NCI-H345 treated with DMSO at 0.1 percent for 48 hours (cell line): ENCODE measurements around the gene MED22.
"Not testable (repeated sequence)": the region's sequence is repeated elsewhere in the genome, so short reads cannot be mapped to it uniquely, and the experiment has no call there.

Experiments used
- DNase-seq: peaks from one replicate; lab custom pipeline; 2025; ENCODE audit not compliant: unreplicated experiment; lab: John Stamatoyannopoulos, UW

Gene MED22

GRCh38 chr9:133347985-133348717 lies at the start of gene MED22, which contains the start of gene RPL7A:
TSS of gene MED22 (minus strand) at chr9:133348131. CDS start at chr9:133346662, 1,469 bp downstream.
TSS of gene RPL7A (plus strand) at chr9:133348218. CDS start at chr9:133348244, 26 bp downstream.
- DNase-seq: peak; percentile 88

- no peak for DNase-seq
Measured at GRCh38 chr9:133397370-133397769, 49.4 kb upstream of the MED22 start.

GRCh38 chr9:133396952-133397351 lies 49.0 kb upstream of the MED22 start:
- DNase-seq: no peak

DNA sequence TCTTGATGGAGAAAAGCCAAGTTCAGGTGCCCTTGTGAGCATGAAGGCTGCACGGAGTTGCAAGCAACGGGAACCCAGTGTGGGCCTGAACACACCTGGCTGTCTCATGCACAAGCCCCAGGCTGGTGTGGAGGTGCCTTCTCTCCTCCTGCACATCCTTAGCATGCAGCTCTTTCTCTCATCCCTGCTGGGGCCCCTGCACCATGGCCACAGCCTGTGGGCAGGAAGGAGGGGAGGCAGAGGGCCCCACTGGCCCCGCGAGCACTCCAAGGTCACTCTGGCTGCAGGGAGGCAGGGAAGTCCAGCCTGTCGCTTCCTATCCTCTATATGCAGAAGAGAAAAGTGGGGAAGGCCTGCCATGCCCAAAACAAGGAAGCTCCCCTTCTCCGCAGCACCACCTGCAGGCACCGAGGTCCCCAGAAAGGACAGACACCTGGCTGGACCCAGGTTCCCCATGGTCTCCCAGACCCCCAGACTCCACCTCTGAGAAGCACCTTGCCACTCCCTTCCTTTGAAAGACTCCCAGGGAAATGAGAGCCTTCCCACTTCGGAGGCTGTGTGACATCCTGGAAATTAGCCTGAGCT lies 46.8 kb upstream of the MED22 start:
- DNase-seq: no peak

- no peak for DNase-seq
Measured at GRCh38 chr9:133393399-133393798, 45.5 kb upstream of the MED22 start.

GRCh38 chr9:133392308-133392707 lies 44.4 kb upstream of the MED22 start:
- DNase-seq: not testable (repeated sequence)

- not testable (repeated sequence) for DNase-seq
Measured at GRCh38 chr9:133391449-133391848, 43.5 kb upstream of the MED22 start.

DNA sequence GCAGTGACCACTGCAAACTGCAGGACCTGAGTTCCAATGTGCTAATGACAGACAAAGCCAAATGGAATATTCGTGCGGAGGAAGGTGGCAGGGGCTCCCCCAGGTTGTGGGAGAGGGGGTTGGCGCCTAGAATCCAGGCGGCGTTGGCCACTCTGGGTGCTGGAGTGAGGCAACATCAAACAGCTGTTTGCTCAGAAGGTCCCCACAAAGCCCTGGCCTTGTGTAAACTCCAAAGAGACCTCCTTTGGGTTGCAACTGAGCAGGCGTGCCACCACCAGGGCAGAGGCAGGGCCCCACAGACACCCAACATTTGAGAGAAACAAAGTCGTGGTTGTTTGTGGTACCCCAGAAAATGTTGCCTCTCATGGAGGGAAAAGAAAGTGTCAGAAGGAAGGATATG lies 42.8 kb upstream of the MED22 start:
- DNase-seq: no peak

GRCh38 chr9:133389562-133389961 lies 41.6 kb upstream of the MED22 start:
- DNase-seq: no peak

DNA sequence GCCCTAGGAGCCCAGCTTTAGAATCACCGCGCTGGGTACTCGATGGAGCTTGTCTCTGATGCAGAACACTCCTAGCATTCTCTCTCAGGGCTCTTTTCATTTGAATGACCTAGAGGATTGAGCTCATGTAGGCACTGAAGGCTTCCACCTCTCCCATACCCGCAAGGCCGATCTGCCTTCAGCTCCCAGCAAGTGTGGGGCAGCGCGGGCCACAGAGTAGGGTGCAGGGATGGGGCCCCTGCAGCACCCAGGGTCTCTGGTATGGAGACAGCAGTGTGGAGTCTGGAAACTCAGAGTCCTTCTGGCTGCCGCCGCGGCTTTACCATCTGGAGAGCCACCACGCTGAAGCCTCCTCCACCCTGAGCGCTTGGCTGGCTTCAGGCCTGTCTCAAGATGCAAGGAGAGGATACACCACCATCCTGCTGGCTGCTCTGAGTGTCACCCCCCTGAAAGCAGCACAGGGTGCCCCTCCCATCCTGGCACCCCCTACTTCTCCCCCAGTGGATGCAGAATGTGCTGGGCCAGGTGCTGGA lies 41.2 kb upstream of the MED22 start:
- no peak for DNase-seq

- DNase-seq: peak; percentile 52
Measured at GRCh38 chr9:133387680-133388079, 39.7 kb upstream of the MED22 start.

GRCh38 chr9:133386338-133386737 lies 38.4 kb upstream of the MED22 start:
- no peak for DNase-seq

DNA sequence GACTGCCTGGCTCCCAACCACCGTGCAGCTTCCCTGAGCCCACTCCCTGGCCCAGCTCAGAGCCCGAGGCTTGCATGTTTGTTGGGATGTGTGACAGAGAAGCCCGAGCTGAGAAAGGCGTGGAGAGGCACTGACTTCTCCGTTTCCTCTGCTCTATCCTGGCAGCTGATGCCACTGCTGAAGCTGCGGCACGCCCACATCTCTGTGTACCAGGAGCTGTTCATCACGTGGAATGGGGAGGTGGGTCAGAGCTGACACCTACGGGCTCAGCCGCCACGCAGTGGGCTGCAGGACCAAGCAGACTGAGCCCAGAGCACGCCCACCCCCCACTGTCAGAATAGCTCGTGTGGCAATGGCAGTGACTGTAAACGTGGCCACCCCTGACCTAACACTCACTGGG lies 37.5 kb upstream of the MED22 start:
- no peak for DNase-seq

DNA sequence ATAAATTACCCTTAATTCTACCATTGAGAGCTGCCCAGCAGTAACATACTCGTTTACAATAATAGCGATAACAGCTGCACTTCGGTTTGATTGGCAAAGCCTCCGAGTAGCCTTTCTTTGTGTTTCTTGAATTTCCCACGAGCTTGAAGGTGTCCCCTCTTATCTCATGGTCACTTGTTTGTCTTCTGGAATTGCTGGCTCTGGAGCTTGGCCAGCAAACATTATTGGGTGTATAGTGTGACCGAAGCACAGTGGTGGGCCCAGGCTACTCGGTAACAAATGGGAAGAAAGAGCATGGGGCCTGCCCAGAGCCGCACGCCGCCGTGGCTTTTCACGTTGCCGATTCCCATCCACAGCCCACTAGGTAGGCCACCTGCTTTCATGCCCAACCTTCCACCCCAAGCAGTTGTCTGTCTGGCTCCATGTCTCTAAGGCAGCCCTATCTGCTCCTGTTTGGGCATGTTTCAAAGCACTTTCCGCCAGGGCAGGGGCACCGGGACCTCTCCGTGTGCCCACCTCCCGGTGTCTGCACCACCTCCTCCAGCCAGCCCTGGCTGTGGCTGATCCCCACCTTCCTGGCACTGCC lies 36.9 kb upstream of the MED22 start:
- no peak for DNase-seq

GRCh38 chr9:133383438-133383837 lies 35.5 kb upstream of the MED22 start:
- DNase-seq: no peak

- DNase-seq: no peak
Measured at GRCh38 chr9:133382507-133383141, 34.7 kb upstream of the MED22 start.

GRCh38 chr9:133380734-133381133 lies 32.8 kb upstream of the MED22 start:
- no peak for DNase-seq

GRCh38 chr9:133379153-133380086 lies 31.5 kb upstream of the MED22 start:
- DNase-seq: no peak

DNA sequence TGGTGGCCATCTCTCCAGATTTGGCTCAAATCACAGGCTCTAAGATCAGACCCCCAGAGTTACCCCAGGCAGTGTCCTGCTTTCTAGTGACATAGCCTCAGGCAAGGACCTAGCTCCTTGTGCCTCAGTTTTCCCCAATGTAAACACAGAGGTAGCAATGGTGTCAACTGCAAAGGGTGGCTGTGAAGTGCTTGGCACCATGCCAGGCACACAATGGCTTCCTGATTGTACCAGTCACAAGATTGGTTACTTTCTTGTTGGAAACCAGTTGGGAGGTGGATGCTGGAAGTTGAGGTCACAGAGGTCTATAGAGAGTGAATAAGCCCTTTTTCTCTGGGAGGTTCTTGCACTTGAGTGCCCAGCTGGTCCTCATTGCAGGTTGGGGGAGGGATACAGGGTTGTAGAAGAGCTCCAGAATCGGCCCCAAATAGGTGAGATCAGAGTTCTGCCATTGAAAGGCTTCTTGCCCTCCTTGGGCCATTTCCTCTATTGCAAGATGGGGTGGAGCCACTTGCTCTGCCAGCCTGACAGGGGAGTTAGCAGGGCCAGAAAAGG lies 30.6 kb upstream of the MED22 start:
- DNase-seq: no peak

- no peak for DNase-seq
Measured at GRCh38 chr9:133377721-133378216, 29.8 kb upstream of the MED22 start.
